ENCODE data around the gene DLX4.

- TF ChIP-seq EP300 (IDR thresholded peaks at IDR 0.05) (no peak), CTCF (IDR thresholded peaks at IDR 0.05) (no peak)
Measured at GRCh38 chr17:49965524-49965909, 3.5 kb upstream of the DLX4 start.
